GM06990 (cell line): ENCODE results near the gene NGEF.

Source experiments
- DNase-seq: peaks from one replicate; pipeline ENCODE4 v3.0.0-alpha.2; 2011; ENCODE audit not compliant: insufficient read length; ENCODE audit errors: extremely low read depth
- H3K27me3 ChIP-seq: replicated peaks from 2 replicates; pipeline ENCODE4 v1.6.0; 2011; ENCODE audit warnings: low read length; ENCODE audit not compliant: control insufficient read depth, insufficient read depth
- H3K36me3 ChIP-seq: 2 replicates; pipeline ENCODE4 v1.5.1; 2011; ENCODE audit warnings: low read length; ENCODE audit not compliant: control insufficient read depth, insufficient read depth
- H3K4me3 ChIP-seq: replicated peaks from 2 replicates; pipeline ENCODE4 v1.5.1; 2011; ENCODE audit warnings: low read depth, mild to moderate bottlenecking, control low read depth, low read length
- TF ChIP-seq, protein P1 (sequence below): IDR thresholded peaks from 2 replicates; pipeline ENCODE4 v1.5.1; 2011; ENCODE audit warnings: low read length, control low read depth, mild to moderate bottlenecking, inconsistent platforms; ENCODE audit not compliant: insufficient read depth, poor library complexity, severe bottlenecking

The NGEF gene

DNA sequence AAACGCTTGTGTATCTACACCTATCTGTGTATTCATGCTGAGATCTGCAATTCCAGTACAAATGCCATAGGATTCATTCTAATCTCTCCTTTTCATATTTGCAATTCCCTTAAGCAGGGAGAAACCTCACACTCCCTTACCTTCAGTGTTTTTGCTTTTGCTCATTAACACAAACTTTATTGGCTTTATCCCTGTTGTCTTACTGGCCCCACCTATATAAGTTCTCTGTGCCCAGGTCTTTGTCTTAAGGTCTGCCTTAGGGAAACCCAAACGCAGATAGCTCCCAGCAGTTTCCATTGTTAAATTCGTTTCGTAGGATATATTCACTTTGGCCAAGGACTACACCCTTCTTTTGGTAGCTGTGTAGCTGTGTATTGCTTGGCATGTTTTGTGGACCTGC is 147.0 kb downstream of the NGEF start:
- H3K36me3 ChIP-seq: no peaks in the 10 kb centered on the region; the same call in 1 of the 2 replicates
- H3K4me3 ChIP-seq: no peak overlapping the region
- DNase-seq: no peak
- TF ChIP-seq, protein P1, sequence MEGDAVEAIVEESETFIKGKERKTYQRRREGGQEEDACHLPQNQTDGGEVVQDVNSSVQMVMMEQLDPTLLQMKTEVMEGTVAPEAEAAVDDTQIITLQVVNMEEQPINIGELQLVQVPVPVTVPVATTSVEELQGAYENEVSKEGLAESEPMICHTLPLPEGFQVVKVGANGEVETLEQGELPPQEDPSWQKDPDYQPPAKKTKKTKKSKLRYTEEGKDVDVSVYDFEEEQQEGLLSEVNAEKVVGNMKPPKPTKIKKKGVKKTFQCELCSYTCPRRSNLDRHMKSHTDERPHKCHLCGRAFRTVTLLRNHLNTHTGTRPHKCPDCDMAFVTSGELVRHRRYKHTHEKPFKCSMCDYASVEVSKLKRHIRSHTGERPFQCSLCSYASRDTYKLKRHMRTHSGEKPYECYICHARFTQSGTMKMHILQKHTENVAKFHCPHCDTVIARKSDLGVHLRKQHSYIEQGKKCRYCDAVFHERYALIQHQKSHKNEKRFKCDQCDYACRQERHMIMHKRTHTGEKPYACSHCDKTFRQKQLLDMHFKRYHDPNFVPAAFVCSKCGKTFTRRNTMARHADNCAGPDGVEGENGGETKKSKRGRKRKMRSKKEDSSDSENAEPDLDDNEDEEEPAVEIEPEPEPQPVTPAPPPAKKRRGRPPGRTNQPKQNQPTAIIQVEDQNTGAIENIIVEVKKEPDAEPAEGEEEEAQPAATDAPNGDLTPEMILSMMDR: no peak
- H3K27me3 ChIP-seq: no peaks in the 10 kb centered on the region

DNA sequence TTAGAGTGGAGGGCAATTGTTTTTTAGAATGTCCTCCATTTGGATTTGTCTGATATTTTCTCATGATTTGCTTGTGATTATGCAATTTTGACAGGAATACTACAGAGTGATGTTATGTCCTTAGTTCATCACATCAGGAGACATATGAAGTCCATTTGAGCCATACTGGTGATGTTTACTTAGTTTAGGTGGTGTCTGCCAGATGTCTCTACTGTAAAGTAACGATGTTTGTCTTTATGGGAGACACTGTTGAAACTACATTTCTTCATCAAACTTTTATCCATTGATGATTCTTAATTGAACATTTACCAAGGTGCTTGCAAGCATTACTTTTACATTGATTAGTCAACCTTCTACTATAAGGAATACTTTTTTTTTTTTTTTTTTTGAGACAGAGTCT is 147.9 kb downstream of the NGEF start:
- TF ChIP-seq, protein P1: no peak
- H3K36me3 ChIP-seq: no peaks in the 10 kb centered on the region; the same call in 1 of the 2 replicates
- DNase-seq: no peak
- H3K27me3 ChIP-seq: no peaks in the 10 kb centered on the region
- H3K4me3 ChIP-seq: no peak overlapping the region

DNA sequence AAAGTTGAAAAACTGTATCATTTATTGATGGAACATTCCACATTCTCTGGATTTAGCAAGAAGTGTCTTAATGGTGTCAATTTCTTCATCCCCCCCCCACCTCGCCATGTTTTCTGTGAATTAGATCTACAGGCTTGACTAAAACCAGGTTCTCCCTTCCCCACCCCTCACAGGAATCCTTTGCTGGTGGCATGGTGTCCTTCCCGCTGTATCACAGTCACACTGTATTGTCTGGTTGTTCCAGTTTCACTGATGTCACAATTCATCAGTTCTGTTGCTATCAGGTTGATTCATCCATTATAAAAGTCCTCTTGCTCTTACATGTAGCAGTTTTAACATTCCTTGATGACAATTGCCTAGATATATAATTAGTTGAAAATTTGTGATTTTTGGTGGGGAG is 149.1 kb downstream of the NGEF start:
- H3K36me3 ChIP-seq: peaks cover 2% of the 10 kb centered on the region
- DNase-seq: no peak
- H3K4me3 ChIP-seq: no peak overlapping the region
- H3K27me3 ChIP-seq: no peaks in the 10 kb centered on the region
- TF ChIP-seq, protein P1: no peak

DNA sequence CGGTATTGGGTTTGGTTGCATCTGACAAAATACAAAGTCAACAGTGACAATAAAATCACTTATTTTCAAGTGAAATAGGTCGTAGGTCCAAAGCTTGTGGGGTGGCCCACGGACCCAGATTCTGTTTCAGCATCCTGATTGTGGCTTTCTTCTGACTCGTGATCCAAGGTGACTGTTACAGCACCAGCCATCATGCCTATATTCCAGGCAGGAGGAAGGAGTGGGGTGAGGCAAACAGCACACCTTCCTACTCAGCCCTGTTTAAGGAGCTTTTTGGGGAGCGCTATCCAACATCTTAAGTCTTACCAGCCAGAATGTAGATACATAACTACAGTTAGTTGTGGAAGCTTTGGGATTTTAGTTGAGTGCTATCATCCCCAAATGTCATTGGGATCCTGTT is 151.7 kb downstream of the NGEF start:
- H3K27me3 ChIP-seq: no peaks in the 10 kb centered on the region
- DNase-seq: no peak
- TF ChIP-seq, protein P1: no peak
- peaks cover 13% of the 10 kb centered on the region for H3K36me3 ChIP-seq
- no peak overlapping the region for H3K4me3 ChIP-seq

DNA sequence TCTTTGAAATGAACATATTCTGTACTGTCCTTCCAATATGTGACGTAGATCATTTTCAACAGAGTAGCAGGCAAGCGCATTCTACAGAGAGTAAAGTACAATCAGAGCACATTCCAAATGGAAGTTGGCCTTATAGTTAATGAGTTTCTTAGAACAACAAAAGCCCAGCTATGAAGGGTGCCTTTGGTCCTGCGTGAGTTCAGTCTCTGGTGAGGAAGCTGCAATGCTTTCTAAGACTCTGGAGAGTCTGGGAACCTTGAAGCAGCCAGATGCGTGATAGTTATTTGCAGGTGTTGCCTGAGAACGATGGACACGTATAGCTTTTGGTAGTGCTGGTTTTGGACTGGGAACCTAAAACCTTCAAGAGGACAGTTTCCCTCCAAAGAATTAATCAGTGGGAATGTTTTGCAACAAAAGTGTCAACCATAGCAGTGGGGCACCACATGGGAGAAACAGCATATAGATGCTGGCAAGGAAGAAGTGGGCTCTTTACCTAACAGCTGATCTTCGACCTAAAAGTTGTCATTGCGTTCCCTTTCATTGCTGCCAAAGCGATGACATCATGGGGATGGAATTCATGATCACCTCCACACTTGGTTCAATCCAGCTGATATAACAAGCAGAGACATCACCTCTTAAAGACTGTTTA is 152.3 kb downstream of the NGEF start:
- Histone ChIP-seq H3K4me3 (no peak overlapping the region), H3K36me3 (peaks cover 13% of the 10 kb centered on the region), H3K27me3 (no peaks in the 10 kb centered on the region)
- TF ChIP-seq, protein P1: no peak
- DNase-seq: no peak

DNA sequence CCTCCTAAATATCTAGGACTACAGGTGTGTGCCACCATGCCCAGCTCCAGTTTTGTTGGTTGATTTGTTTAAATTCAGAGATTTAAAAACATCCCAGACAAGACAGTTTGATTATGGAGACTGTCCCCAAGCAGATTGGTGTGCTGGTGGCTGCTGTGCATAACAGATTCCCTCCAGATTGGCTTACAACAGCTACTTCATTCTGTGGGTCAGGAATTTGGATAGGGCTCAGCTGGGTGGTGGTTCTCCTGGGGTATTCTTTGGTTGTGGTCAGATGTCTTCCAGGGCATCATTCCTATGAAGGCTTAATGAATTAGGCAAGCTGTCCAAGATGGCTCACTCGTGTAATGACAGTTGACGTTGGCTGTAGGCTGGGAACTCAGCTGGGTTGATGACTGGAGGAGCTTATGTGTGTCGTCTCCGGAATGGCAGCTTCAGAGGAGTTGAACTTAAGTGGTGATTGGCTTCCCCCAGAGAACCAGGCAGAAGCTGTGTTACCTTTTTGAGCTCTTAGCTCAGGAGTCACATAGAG is 153.6 kb downstream of the NGEF start:
- Histone ChIP-seq H3K4me3 (no peak overlapping the region), H3K36me3 (peaks cover 16% of the 10 kb centered on the region), H3K27me3 (no peaks in the 10 kb centered on the region)
- no peak for DNase-seq
- TF ChIP-seq, protein P1: no peak
